Nephron (organoid): ENCODE results near the gene PI4K2B.
"Not testable (repeated sequence)": the region's sequence is repeated elsewhere in the genome, so short reads cannot be mapped to it uniquely, and the experiment has no call there.

ENCODE experiments used
- H3K27ac Mint-ChIP-seq, 3 experiments: 2 replicates each; pipeline ENCODE4 v1.8.0; 2020; ENCODE audit warnings: mixed read lengths in 3 of 3, mild to moderate bottlenecking in 2 of 3, moderate library complexity in 1 of 3
- H3K27me3 Mint-ChIP-seq: 2 replicates; pipeline ENCODE4 v1.8.0; 2021; ENCODE audit warnings: low read depth, mild to moderate bottlenecking, moderate library complexity, mixed read lengths
- H3K36me3 Mint-ChIP-seq: 2 replicates; pipeline ENCODE4 v1.8.0; 2020; ENCODE audit warnings: low read depth, mixed read lengths
- H3K4me1 Mint-ChIP-seq: 2 replicates; pipeline ENCODE4 v1.8.0; 2020; ENCODE audit warnings: mixed read lengths
- H3K4me3 Mint-ChIP-seq, 3 experiments: 2 replicates each; pipeline ENCODE4 v1.8.0; 2020; ENCODE audit warnings: mild to moderate bottlenecking in 3 of 3, mixed read lengths in 3 of 3, moderate library complexity in 2 of 3
- H3K9me3 Mint-ChIP-seq: 2 replicates; pipeline ENCODE4 v1.8.0; 2020; ENCODE audit warnings: mixed read lengths
- CTCF ChIP-seq, 3 experiments: fragments of 200-600 bp; sonication (generic); IDR thresholded peaks; one replicate each; pipeline ENCODE4 v1.5.0; 2021; ENCODE audit warnings: antibody characterized with exemption in 3 of 3; ENCODE audit not compliant: unreplicated experiment in 3 of 3

PI4K2B gene

DNA sequence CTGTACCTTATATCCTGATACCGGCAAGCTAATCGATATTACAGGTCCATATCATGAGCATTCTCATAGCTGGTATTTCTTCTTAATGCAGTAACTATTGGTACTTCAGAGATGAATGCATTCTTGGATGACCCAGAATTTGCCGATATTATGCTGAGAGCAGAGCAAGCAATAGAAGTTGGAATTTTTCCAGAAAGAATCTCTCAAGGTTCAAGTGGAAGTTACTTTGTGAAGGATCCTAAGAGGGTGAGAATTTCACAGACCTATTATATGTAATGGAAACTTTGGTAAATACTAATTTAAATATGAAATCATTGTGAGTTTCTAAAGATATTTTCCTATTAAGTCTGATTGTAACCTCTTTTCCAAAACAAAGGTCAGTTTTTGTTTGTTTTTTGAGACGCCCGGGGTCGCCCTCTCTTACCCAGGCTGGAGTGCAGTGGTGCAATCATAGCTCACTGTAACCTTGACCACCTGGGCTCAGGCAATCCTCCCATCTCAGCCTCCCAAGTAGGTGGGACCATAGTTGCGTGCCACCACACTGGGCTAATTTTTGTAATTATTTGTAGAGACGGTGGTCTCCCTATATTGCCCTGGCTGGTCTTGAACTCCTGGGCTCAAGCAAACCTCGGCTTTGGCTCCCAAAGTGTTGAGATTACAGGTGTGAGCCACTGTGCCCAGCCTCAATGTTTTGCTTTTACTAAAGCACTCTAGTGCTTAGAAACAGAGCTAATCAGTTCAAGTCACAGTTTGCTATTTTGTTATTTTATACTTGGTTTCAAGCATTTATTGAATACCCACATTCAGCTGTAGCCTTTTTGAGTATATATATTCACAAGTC lies 18.6 kb downstream of the PI4K2B start:
- Mint-ChIP-seq H3K4me3 (no peak overlapping the region), H3K4me1 (no peaks in the 10 kb centered on the region), H3K27me3 (no peaks in the 10 kb centered on the region), H3K9me3 (peaks cover 5% of the 10 kb centered on the region), H3K27ac (peak overlapping the region in 1 of 3 experiments; percentile 17), H3K36me3 (peaks cover 10% of the 10 kb centered on the region)
- no peak for TF ChIP-seq CTCF (IDR thresholded peaks at IDR 0.05; ENCODE audit: unreplicated experiment in 3 of 3)

DNA sequence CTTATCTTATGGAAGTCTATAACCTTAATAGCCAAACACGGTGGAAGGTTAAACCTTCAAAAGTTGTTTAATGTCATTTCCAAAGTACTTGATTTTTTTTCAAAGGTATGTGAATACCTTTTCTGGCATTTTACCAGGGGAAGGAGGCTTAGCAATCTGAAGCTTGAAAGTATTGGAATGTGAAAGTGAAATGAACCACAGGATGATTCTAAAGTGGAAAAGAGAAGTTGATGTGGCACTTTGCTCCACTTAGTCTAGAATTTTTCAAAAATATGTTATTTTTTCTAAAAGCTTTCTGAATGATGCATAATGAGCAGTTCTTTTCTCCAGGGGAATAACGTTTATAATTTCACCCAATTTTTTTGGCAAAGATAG lies 19.2 kb downstream of the PI4K2B start:
- H3K27me3 Mint-ChIP-seq, result no peaks in the 10 kb centered on the region
- H3K4me1 Mint-ChIP-seq, result no peaks in the 10 kb centered on the region
- peak overlapping the region in 1 of 3 experiments; percentile 17 for H3K27ac Mint-ChIP-seq
- peaks cover 9% of the 10 kb centered on the region for H3K36me3 Mint-ChIP-seq
- TF ChIP-seq CTCF (IDR thresholded peaks at IDR 0.05; ENCODE audit: unreplicated experiment in 3 of 3), result no peak
- no peak overlapping the region for H3K4me3 Mint-ChIP-seq
- H3K9me3 Mint-ChIP-seq, result peaks cover 4% of the 10 kb centered on the region

GRCh38 chr4:25253786-25254185 lies 20.0 kb downstream of the PI4K2B start:
- H3K27me3 Mint-ChIP-seq, H3K36me3 Mint-ChIP-seq, H3K27ac Mint-ChIP-seq, H3K9me3 Mint-ChIP-seq, H3K4me1 Mint-ChIP-seq, H3K4me3 Mint-ChIP-seq: not testable (repeated sequence)

- Mint-ChIP-seq H3K4me1 (no peaks in the 10 kb centered on the region), H3K27ac (no peak overlapping the region), H3K36me3 (peaks cover 9% of the 10 kb centered on the region), H3K4me3 (no peak overlapping the region), H3K9me3 (no peaks in the 10 kb centered on the region), H3K27me3 (no peaks in the 10 kb centered on the region)
- TF ChIP-seq CTCF (IDR thresholded peaks at IDR 0.05; ENCODE audit: unreplicated experiment in 3 of 3), result no peak
Measured at GRCh38 chr4:25258980-25259578, 25.2 kb downstream of the PI4K2B start.

DNA sequence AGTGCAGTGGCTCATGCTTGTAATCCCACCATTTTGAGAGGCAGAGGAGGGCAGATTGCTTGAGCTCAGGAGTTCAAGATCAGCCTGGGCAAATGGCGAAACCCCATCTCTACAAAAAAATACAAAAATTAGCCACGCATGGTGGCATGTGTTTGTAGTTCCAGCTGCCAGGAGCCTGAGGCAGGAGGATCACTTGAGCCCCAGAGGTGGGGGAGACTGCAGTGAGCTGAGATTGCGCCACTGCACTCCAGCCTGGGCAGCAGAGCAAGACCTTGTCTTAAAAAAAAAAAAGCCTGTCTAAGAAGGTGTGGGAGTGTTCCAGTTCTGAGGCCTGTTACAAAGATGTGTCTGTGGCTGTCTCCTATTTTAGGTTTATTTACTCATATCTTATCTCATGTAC lies 38.0 kb downstream of the PI4K2B start:
- Mint-ChIP-seq H3K4me1 (no peaks in the 10 kb centered on the region), H3K4me3 (no peak overlapping the region), H3K36me3 (peaks cover 21% of the 10 kb centered on the region), H3K9me3 (no peaks in the 10 kb centered on the region), H3K27ac (no peak overlapping the region), H3K27me3 (no peaks in the 10 kb centered on the region)
- no peak for TF ChIP-seq CTCF (IDR thresholded peaks at IDR 0.05; ENCODE audit: unreplicated experiment in 3 of 3)

- TF ChIP-seq CTCF (IDR thresholded peaks at IDR 0.05; ENCODE audit: unreplicated experiment in 3 of 3), result no peak
- no peaks in the 10 kb centered on the region for H3K4me1 Mint-ChIP-seq
- no peak overlapping the region for H3K4me3 Mint-ChIP-seq
- H3K9me3 Mint-ChIP-seq, result no peaks in the 10 kb centered on the region
- H3K27ac Mint-ChIP-seq, result no peak overlapping the region
- H3K27me3 Mint-ChIP-seq, result no peaks in the 10 kb centered on the region
- peaks cover 6% of the 10 kb centered on the region for H3K36me3 Mint-ChIP-seq
Measured at GRCh38 chr4:25280210-25280609, 46.4 kb downstream of the PI4K2B start.
